ENCODE results near the gene NAB2.

Gene NAB2

GRCh38 chr12:57086493-57087009 is 2.4 kb upstream of the NAB2 start:
- Histone ChIP-seq H3K36me3 (ENCODE audit: insufficient read depth, low read length) (no peaks in the 10 kb centered on the region), H3K9ac (ENCODE audit: low read depth, low read length) (peak overlapping the region; percentile 95), H3K4me1 (ENCODE audit: insufficient read depth, low read length) (peaks cover 6% of the 10 kb centered on the region; the same call in 1 of the 2 replicates), H3K9me3 (ENCODE audit: control insufficient read depth, insufficient read depth, low read length) (no peaks in the 10 kb centered on the region)

GRCh38 chr12:57087010-57087690 is 1.8 kb upstream of the NAB2 start:
- no peaks in the 10 kb centered on the region for H3K36me3 ChIP-seq (ENCODE audit: insufficient read depth, low read length)
- H3K9ac ChIP-seq (ENCODE audit: low read depth, low read length): peak overlapping the region; percentile 95
- no peaks in the 10 kb centered on the region for H3K9me3 ChIP-seq (ENCODE audit: control insufficient read depth, insufficient read depth, low read length)
- peaks cover 6% of the 10 kb centered on the region; the same call in 1 of the 2 replicates for H3K4me1 ChIP-seq (ENCODE audit: insufficient read depth, low read length)

DNA sequence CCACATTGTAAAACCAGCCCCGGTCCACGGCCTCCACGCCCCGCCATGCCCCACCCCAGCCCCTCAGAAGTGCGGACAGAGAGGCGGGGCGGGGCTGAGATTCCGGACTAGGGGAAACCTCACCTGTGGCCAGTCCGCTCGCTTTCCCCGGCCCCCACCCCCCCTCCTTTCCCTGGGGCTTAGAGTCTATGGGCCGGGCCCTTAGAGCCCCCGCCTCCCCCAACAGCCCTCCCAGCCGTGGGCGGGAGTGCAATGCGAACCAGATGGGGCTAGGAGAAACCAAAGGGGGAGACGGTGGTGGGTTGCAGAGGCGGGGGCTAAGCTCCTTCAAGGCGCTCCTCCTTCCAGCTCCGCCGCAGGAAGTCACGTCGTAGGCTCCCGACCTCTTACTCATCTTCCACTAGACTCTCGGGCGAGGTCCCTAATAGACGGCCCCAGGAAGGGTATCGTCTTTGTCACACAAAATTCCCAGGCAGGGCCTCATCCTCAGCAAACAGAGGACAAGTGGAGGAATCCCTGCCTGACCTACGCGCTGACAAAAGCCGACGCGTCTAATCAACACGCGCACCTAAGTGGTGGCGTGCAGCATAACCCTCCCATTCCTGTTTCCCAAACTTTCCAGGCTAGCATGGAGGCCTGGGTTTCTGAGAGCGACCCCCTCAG is 1.1 kb upstream of the NAB2 start:
- Histone ChIP-seq H3K36me3 (ENCODE audit: insufficient read depth, low read length) (no peaks in the 10 kb centered on the region), H3K9me3 (ENCODE audit: control insufficient read depth, insufficient read depth, low read length) (no peaks in the 10 kb centered on the region), H3K9ac (ENCODE audit: low read depth, low read length) (peak overlapping the region; percentile 95), H3K4me1 (ENCODE audit: insufficient read depth, low read length) (peaks cover 6% of the 10 kb centered on the region; the same call in 1 of the 2 replicates)

DNA sequence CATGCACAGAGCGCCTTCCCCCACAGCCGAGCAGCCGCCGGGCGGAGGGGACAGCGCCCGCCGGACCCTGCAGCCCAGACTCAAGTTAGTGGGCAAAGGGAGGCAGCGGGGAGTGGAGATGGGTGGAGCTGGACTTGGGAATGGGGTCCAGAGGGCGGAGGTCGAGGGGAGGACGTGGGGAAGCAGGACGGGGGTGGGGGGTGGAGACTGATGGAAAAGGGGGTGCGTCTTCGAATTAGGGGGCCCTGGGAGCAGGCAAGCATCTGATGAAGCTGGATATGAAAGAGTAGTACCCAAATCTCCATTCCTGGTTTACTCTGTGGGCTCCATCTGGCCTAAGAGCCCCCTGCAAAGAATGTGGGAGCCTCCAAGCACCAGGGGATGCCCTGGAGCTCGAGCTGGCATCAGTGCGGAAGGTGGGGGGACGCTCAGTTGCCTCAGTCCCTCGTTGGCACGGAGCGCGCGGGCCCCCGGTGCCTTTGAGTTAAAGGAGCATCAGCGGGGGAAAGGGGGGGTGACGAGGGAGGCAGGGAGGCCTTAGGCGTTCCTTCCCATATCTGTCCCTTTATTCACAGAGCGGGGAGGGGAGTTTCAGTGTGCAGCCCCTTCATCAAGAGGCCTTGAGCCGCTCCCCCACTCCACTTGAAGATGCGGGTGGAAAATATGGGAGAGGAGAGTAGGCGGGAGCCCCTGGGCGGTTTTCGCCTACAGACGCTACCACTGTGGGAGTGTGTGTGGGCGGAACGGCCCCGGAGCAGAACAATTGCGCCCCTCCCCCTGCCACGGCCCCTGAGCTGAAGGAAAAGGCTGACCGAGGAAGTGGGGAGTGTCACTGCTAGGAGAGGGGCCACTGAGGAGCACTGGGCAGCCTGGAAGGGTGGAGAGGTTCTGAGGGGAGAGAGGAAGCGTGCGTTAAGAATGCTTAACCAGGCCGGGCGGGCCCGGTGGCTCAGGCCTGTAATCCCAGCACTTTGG is 644 bp downstream of the NAB2 start:
- H3K36me3 ChIP-seq (ENCODE audit: insufficient read depth, low read length): no peaks in the 10 kb centered on the region
- H3K9me3 ChIP-seq (ENCODE audit: control insufficient read depth, insufficient read depth, low read length): no peaks in the 10 kb centered on the region
- H3K9ac ChIP-seq (ENCODE audit: low read depth, low read length): peak overlapping the region; percentile 79
- H3K4me1 ChIP-seq (ENCODE audit: insufficient read depth, low read length): peaks cover 14% of the 10 kb centered on the region; the same call in 1 of the 2 replicates

GRCh38 chr12:57090490-57090889 is 1.6 kb downstream of the NAB2 start:
- H3K9ac ChIP-seq (ENCODE audit: low read depth, low read length): no peak overlapping the region
- no peaks in the 10 kb centered on the region for H3K9me3 ChIP-seq (ENCODE audit: control insufficient read depth, insufficient read depth, low read length)
- no peaks in the 10 kb centered on the region for H3K36me3 ChIP-seq (ENCODE audit: insufficient read depth, low read length)
- peaks cover 21% of the 10 kb centered on the region; the same call in 1 of the 2 replicates for H3K4me1 ChIP-seq (ENCODE audit: insufficient read depth, low read length)

DNA sequence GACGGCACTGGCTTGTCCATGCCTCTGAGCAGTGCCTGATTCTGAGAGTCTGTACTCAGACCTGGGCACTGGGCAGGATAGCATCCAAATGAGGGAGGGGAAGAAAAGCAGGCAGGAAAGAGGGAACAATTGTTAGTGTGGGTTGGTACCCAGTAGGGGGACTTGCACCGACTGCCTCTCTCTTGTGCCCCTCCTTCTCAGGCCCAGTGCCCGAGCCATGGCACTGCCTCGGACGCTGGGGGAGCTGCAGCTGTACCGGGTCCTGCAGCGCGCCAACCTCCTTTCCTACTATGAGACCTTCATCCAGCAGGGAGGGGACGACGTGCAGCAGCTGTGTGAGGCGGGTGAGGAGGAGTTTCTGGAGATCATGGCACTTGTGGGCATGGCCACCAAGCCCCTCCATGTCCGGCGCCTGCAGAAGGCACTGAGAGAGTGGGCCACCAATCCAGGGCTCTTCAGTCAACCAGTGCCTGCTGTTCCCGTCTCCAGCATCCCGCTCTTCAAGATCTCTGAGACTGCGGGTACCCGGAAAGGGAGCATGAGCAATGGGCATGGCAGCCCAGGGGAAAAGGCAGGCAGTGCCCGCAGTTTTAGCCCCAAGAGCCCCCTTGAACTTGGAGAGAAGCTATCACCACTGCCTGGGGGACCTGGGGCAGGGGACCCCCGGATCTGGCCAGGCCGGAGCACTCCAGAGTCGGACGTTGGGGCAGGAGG is 2.2 kb downstream of the NAB2 start:
- Histone ChIP-seq H3K9ac (ENCODE audit: low read depth, low read length) (no peak overlapping the region), H3K9me3 (ENCODE audit: control insufficient read depth, insufficient read depth, low read length) (no peaks in the 10 kb centered on the region), H3K4me1 (ENCODE audit: insufficient read depth, low read length) (peaks cover 22% of the 10 kb centered on the region), H3K36me3 (ENCODE audit: insufficient read depth, low read length) (no peaks in the 10 kb centered on the region)

DNA sequence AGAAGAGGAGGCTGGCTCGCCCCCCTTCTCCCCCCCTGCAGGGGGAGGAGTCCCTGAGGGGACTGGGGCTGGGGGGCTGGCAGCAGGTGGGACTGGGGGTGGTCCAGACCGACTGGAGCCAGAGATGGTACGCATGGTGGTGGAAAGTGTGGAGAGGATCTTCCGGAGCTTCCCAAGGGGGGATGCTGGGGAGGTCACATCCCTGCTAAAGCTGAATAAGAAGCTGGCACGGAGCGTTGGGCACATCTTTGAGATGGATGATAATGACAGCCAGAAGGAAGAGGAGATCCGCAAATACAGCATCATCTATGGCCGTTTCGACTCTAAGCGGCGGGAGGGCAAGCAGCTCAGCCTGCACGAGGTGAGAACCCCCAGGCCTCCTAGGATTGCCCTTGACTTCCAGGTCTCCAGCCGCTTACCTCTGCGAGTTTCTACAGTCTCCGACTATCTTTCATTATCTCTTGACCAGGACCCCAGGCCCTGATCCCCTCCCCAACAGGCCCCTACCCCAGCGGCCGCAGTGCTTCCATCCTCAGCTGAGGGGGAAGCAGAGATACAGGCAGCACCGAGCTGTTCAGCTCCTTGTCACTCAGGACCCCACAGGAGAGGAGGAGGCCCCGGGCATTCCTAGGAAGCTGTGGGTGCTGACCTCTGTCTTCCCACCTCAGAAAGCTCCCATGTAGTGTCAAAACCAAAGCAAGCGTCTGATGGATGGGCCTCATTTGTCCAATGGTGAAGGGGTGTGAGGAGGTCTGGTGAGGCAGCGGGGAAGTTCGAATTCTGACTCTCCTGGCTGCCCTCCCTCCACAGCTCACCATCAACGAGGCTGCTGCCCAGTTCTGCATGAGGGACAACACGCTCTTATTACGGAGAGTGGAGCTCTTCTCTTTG is 3.0 kb downstream of the NAB2 start:
- no peaks in the 10 kb centered on the region for H3K9me3 ChIP-seq (ENCODE audit: control insufficient read depth, insufficient read depth, low read length)
- H3K4me1 ChIP-seq (ENCODE audit: insufficient read depth, low read length): peaks cover 26% of the 10 kb centered on the region
- H3K36me3 ChIP-seq (ENCODE audit: insufficient read depth, low read length): no peaks in the 10 kb centered on the region
- no peak overlapping the region for H3K9ac ChIP-seq (ENCODE audit: low read depth, low read length)

GRCh38 chr12:57092529-57092862 is 3.6 kb downstream of the NAB2 start:
- Histone ChIP-seq H3K4me1 (ENCODE audit: insufficient read depth, low read length) (peaks cover 26% of the 10 kb centered on the region), H3K36me3 (ENCODE audit: insufficient read depth, low read length) (peaks cover 3% of the 10 kb centered on the region; the same call in 1 of the 2 replicates), H3K9me3 (ENCODE audit: control insufficient read depth, insufficient read depth, low read length) (no peaks in the 10 kb centered on the region), H3K9ac (ENCODE audit: low read depth, low read length) (no peak overlapping the region)

DNA sequence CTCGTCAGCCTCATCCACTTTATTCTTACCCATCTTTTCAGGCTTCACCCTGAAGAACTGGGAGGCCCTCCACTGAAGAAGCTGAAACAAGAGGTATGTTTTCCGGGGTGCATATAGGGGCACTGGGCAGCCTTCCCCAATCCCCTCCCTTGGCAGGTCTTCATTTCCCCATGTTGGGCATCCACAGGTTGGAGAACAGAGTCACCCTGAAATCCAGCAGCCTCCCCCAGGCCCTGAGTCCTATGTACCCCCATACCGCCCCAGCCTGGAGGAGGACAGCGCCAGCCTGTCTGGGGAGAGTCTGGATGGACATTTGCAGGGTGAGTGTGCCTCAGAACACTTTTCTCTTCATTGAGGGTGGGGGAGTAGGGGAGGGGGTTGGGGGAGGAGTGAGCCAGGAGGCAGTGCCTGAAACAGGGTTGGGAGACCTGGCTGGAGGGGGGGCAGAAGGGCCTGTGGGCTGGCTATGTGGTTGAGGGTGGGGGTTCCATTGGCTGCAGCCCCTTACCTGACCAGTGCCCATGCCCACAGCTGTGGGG is 4.0 kb downstream of the NAB2 start:
- H3K9me3 ChIP-seq (ENCODE audit: control insufficient read depth, insufficient read depth, low read length): no peaks in the 10 kb centered on the region
- H3K36me3 ChIP-seq (ENCODE audit: insufficient read depth, low read length): peaks cover 3% of the 10 kb centered on the region; the same call in 1 of the 2 replicates
- H3K9ac ChIP-seq (ENCODE audit: low read depth, low read length): no peak overlapping the region
- peaks cover 26% of the 10 kb centered on the region for H3K4me1 ChIP-seq (ENCODE audit: insufficient read depth, low read length)

DNA sequence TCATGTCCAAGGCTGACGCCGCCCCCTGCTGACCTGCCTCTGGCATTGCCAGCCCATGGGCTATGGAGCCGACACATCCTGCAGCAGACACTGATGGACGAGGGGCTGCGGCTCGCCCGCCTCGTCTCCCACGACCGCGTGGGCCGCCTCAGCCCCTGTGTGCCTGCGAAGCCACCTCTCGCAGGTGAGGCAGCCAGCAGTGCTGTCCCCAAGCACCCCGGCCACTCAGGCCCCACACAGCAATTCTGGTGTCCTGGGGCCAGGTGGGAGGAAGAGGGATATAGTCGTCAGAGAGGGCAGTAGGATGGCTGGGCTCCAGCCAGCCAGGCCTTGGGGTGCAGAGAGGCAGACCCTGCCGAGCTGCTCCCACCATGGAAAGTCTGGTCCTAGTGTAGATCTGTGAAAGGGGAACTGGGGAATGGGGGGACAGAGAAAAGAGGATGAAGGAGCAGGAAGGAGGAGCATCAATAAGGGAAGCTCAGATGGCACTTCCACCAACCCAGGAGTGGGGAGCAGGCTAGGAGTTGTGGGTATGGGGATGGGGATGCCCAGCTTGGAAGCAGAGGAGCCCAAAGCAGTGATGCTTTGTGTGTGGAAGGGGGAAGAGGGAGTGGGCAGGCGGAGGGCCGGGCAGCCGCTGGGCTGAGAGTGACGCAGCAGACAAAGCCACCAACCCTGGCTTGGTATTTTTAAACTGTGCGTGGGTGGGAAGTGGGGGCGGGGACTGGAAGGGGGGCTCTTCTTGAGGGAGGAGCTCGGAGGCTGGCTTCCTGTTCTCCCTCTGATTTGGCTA is 4.7 kb downstream of the NAB2 start:
- peaks cover 26% of the 10 kb centered on the region for H3K4me1 ChIP-seq (ENCODE audit: insufficient read depth, low read length)
- no peaks in the 10 kb centered on the region for H3K9me3 ChIP-seq (ENCODE audit: control insufficient read depth, insufficient read depth, low read length)
- peaks cover 3% of the 10 kb centered on the region; the same call in 1 of the 2 replicates for H3K36me3 ChIP-seq (ENCODE audit: insufficient read depth, low read length)
- H3K9ac ChIP-seq (ENCODE audit: low read depth, low read length): peak overlapping the region; percentile 42; the same call in 1 of the 2 replicates

DNA sequence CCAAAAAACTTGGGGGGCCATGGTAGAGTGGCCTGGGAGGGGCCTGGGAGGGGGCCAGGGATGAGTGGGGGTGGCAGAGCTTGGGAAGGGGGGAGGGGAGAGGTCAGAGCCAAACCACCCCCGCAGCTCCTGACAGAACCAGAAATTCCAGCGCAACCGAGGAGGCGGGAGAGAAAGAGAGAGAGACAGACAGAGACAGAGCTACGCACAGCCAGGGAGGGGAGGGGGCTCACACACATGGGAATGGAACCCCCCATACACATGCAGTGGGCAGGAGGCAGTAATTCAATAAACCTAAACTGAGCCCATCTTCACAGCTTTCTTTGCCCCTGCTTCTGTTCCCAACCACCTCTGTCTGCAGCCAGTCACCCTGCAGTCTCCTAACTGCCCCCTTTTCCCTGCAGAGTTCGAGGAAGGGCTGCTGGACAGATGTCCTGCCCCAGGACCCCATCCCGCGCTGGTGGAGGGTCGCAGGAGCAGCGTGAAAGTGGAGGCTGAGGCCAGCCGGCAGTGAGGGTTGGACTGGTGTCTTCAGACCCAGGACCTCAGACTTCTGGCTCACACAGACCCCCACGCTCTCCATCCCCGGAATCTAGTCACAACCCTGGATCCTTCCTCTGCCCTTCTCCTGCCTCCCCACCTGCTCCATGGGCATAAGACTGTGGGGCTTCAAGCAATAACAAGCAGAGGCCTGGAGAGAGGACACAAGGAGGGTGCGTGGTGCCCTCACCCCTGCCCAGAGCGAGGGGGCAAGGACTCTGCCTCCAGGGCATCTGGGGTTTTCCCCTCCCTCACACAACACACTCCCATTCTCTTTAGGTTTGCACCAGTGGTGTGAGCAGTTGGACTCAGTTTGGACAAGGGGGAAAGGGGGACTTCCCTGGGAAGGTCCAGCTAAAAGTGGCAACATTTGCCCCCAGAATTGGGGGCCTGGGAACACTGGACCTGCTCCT is 5.6 kb downstream of the NAB2 start:
- H3K9me3 ChIP-seq (ENCODE audit: control insufficient read depth, insufficient read depth, low read length): no peaks in the 10 kb centered on the region
- H3K4me1 ChIP-seq (ENCODE audit: insufficient read depth, low read length): peaks cover 26% of the 10 kb centered on the region
- H3K9ac ChIP-seq (ENCODE audit: low read depth, low read length): 0 out of 2 replicates have a peak overlapping the region, but pooled peaks have one; percentile 13
- peaks cover 3% of the 10 kb centered on the region; the same call in 1 of the 2 replicates for H3K36me3 ChIP-seq (ENCODE audit: insufficient read depth, low read length)

All from ES-I3 (cell line).